ENCODE measurements around the gene TLE4.

TLE4 gene

DNA sequence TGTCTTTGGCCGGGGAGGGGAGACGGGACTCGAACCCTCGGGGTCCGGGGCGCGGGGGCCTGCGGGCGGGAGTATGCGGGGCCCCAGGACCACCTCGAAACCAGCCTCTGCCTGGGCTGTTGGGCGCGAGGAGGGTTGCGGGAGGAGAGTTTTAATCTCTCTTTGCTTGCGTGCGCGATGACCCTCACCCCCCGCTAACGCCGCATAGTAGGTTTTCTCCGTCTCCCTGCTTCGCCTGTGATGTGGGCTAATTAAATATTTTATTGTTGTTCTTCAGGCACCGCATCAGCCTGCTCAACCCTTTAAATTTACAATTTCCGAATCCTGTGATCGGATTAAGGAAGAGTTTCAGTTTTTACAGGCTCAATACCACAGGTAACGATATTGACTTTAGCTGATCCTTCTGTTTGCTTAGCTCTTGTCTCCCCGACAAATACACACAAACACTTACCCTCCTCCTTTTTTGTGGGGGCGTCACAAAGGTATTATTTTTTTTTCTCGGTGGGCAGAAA lies 1.7 kb downstream of the TLE4 start:
- peak overlapping the region; percentile 45; the same call in 1 of the 2 replicates for H3K27ac ChIP-seq
- TF ChIP-seq, protein P1, sequence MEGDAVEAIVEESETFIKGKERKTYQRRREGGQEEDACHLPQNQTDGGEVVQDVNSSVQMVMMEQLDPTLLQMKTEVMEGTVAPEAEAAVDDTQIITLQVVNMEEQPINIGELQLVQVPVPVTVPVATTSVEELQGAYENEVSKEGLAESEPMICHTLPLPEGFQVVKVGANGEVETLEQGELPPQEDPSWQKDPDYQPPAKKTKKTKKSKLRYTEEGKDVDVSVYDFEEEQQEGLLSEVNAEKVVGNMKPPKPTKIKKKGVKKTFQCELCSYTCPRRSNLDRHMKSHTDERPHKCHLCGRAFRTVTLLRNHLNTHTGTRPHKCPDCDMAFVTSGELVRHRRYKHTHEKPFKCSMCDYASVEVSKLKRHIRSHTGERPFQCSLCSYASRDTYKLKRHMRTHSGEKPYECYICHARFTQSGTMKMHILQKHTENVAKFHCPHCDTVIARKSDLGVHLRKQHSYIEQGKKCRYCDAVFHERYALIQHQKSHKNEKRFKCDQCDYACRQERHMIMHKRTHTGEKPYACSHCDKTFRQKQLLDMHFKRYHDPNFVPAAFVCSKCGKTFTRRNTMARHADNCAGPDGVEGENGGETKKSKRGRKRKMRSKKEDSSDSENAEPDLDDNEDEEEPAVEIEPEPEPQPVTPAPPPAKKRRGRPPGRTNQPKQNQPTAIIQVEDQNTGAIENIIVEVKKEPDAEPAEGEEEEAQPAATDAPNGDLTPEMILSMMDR (conservative IDR thresholded peaks at IDR 0.05), result no peak

DNA sequence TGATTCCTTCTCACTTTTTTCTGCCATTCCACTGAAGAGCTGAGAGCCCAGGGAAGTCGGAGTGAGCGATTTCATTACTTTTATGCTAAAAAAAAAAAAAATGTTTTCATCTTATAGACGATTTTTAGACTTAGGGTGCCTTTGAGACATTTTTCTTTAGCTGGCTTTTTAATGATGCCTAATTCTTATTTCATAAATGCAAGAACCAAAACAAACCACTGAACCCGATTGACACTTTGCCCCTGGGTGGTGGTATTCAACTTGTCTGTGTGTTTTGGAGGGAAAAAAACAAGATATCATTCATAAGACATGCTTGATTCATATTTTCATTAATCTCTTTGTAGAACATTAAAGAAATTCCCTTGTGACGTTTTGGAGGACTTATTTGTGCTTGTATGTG lies 2.4 kb downstream of the TLE4 start:
- TF ChIP-seq, protein P1 (conservative IDR thresholded peaks at IDR 0.05), result no peak
- no peak overlapping the region for H3K27ac ChIP-seq

DNA sequence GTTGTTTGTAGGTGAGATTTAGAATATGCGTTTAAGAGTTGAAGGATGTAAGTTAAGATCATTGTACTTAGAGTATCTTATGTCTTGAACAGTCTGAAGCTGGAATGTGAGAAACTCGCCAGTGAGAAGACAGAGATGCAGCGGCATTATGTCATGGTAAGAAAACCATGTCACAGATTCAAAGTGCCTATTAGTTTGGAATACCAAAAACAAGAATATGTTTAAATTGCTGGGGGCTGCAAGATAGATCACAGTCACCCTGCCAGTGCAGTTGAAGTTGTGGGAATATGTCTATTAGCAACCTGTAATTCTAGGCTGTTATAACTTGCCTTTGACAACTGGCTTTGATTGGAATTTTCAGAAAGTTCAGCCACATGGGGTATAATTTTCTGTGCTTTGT lies 3.0 kb downstream of the TLE4 start:
- TF ChIP-seq, protein P1 (conservative IDR thresholded peaks at IDR 0.05), result no peak
- no peak overlapping the region for H3K27ac ChIP-seq

DNA sequence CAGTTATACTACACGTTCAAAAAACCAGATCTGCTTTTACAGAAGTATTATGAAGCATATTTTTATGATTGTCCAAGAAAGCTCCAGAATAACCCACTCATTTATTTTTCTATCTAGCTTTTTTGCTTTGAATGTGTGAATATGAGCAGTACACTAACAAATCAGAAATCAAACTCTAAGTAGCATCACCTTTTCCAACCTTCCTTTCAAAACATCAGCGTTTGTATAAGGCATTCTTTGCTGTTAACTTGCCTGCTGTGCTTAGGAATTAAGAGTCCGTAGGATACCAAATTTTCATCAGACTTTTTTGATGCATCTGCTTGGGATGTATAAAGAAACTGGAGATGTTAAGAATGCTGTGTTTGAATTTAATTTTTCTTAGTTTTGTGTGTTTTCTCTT lies 3.8 kb downstream of the TLE4 start:
- TF ChIP-seq, protein P1 (conservative IDR thresholded peaks at IDR 0.05), result no peak
- H3K27ac ChIP-seq, result no peak overlapping the region

DNA sequence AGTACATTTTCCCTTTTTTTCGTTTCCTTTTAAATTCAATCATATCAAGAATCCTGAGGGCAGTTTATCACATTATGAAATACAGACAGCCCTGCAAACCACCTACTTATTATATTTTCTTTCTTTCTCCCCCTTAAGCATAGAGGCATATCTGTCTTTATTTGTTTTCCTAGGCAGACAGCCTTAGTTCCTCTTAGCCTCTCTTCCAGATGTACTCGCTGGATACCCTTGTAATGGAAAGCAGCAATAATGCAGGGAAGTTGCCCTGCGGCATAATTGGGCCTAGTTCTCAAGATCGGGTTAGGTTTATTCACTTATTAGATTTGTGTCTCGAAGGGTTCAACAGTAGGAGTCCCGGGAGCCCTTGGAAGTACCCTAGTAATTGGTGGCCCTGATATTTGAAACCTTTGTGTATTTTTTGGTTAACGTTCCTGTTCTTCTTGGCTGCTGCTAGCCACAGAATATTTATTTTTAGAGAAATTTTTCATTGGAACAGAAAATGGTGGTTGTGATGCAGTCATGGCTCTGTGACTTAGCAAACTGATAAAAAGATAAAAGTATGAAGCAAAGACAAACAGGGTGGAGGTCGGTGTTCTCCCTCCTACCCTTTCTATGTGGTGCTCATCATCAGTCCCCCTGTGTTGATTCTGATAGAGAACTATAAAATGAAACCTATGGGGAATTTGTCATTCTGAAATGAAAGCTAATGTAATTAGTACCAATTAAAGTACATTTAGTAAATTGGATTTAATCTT lies 6.4 kb downstream of the TLE4 start:
- TF ChIP-seq, protein P1 (conservative IDR thresholded peaks at IDR 0.05), result no peak
- H3K27ac ChIP-seq, result no peak overlapping the region

DNA sequence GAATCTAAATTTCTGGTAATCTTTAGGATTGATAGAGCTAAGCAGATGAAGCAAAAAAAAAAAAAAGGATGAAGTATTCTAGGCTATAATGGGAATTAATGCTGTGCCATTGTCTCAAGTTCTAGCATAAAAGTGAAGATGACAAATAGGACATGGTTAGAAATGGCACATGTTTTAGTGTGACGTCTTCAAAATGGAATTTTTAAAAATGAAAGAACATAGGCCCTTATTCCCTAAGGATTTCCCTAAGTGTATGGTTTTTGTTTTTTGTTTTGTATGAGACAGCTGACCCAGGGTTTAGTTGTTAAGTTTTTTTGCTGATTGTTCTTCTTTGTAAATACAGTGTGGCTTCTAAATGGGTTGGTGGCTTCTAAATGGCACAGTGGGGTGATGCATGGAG lies 7.1 kb downstream of the TLE4 start:
- TF ChIP-seq, protein P1 (conservative IDR thresholded peaks at IDR 0.05), result no peak
- H3K27ac ChIP-seq, result no peak overlapping the region

DNA sequence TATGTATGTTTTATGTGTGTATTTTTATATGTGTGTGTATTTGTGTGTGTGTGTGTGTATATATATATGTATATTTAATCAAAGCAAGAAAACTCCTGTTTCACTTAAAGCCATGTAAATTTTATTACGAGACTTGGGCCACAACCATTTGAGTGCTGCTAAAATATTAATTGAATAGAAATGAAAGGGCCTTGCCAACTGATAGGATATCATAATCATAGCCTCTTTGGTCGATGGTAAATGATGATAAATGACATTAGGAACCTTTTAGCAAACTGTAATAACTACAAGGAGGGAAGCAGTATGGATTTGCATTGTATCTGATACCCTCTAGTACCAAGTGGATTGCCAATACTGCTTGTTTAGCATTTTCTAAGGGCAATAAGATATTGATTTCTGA lies 7.9 kb downstream of the TLE4 start:
- TF ChIP-seq, protein P1 (conservative IDR thresholded peaks at IDR 0.05), result no peak
- H3K27ac ChIP-seq, result no peak overlapping the region
